ENCODE measurements around the gene MEOX1.
"Not testable (repeated sequence)": the region's sequence is repeated elsewhere in the genome, so short reads cannot be mapped to it uniquely, and the experiment has no call there.

MEOX1 gene

DNA sequence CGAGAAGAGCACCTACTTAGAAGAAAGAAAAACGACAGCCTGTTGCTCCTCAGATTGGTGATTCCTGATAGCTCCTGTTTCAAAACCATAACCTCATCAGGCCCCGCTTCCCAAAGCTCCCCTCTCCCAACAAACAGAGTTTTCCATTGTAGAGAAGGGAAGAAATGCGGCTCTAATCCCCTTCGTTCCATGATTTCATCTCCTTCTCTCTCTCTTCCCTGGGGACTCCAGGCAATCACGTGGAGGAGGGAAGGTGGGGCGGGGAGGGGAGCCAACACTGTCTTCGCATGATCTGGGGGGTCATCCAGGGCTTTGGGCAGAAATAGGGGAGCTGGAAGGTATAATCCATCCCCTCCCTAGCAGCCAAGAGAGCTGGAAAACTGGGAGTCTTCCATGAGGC is 43.4 kb downstream of the MEOX1 start:
- DNase-seq (ENCODE audit: low spot score), result no peak
- FAIRE-seq, result no peak

GRCh38 chr17:43616852-43617251 is 44.9 kb downstream of the MEOX1 start:
- FAIRE-seq, result no peak
- DNase-seq (ENCODE audit: low spot score), result no peak

- FAIRE-seq, result no peak
- no peak for DNase-seq (ENCODE audit: low spot score)
Measured at GRCh38 chr17:43616421-43616820, 45.3 kb downstream of the MEOX1 start.

DNA sequence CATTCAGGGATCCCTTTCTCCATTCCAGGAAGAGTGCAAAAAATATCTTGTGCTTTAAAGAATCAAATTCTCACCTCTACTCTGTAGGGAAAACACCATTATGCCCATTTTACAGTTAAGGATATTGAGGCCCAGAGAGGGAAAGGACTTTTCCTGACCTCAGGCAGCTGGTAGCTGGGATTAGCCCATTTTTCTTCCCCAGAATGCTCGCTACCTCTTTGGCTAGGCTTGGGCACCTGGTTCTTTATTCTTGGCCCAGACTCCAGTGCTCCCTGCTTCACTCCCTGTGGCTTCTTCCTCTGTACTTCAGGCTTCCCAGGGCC is 45.7 kb downstream of the MEOX1 start:
- no peak for FAIRE-seq
- no peak for DNase-seq (ENCODE audit: low spot score)

DNA sequence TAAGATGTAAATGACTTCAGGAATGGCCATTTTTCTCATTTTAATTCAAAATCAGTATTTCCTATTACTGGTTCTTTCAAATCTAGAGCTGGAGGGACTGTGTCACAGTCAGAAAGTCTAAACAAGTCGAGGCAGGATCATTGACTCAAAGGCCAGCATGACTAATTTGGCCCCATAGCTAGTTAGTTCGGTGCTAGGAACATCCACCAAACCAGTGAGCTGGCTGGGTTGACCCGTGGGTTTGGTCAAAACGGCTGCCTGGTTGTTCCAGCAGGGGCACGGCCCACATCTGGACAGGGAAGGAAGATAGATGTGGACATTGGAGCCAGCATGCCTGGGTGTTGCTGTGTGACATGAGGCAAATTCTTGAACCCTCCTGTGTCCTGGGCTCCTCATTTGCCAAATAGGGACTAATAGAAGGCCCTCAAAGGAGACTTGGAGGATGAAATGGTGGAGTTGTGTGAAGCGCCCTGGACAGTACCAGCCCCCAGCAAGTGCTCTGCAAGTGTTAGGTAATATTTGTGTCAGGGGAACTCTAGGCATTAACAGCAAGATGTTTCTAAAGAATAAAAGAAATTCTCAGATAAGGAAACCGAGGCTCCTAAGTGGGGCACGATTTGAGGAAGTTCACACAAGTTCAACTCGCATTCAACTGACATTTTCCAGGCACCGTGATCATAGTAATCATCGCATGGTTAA is 46.2 kb downstream of the MEOX1 start:
- FAIRE-seq, result no peak
- DNase-seq (ENCODE audit: low spot score), result no peak

GRCh38 chr17:43614561-43614960 is 47.2 kb downstream of the MEOX1 start:
- no peak for FAIRE-seq

DNA sequence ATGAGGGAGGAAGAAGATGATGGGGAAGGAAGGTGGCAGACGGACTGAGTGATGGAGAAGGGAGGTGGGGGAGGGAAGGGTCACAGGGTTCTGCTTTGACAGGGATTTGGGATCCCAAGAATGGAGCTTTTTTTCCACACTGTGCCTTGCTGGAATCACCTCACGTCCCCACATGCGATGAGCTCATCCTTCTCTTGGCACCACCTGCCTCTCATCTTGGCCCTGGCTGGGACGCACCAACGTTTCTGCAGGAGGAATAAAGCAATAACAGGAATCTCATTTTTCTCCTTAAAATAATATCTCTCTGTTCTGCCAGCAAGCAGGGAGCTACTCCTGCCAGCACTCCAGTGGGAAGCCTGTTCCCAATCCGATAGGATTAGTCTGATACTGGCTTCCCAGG is 47.8 kb downstream of the MEOX1 start:
- FAIRE-seq (no peak), DNase-seq (ENCODE audit: low spot score) (no peak)

More at GRCh38 chr17:43614561-43614960, 47.2 kb downstream of the MEOX1 start:
- no peak for DNase-seq (ENCODE audit: low spot score)

DNA sequence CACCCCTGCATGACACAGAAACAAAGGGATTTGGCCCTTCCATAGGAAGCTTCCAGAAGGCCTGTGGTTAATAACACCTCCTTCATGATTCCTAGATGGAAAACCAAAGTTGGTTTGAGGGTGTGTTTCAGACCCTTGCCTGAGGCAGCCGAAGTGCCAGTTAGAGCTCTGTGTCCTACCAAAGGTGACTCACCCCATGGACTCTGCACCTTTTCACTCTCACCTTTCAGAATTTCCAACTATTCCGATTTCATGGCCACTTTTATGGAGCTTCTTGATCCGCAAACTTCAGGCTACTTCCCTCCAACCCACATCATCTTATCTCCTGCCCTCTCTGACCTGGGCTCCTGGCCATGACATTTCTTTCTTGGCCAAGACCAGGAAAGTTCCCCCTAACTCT is 49.2 kb downstream of the MEOX1 start:
- DNase-seq (ENCODE audit: low spot score) (no peak), FAIRE-seq (no peak)

DNA sequence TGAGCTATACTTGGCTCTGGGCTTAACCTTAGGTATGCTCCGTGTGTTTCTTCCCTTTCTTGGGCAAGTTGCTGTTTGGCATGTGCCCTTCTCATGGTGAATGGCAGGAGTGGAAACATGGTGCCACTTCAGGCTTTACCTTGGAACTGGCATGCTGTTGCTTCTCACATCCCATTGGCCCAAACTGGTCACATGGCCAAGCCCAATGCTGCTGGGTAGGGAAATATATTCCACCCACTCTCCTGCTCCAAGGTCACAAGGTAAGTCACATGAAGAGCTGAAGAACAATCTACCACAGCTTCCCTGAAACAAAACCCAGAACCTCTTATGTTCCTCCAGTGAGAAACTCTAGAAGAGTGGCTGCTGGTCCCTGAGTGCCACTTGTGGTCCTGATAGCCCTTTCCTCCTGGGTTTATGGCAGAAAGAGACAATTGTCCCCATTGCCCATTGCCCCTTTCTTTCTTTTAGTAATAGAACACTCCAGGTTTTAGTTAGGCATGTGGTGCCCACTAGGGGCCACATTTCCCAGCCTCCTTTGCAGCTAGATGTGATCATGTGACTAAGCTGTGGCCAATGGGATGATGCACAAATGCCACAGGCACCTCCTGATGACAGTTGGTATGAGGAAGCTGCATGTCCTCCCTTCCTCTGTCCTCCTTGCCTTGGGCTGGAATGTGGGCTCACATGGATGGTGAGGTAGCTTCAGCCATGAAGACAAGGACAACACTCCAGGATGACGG is 50.3 kb downstream of the MEOX1 start:
- FAIRE-seq, result no peak
- DNase-seq (ENCODE audit: low spot score), result no peak

- DNase-seq (ENCODE audit: low spot score) (no peak), FAIRE-seq (no peak)
Measured at GRCh38 chr17:43609613-43610385, 51.9 kb downstream of the MEOX1 start.

- DNase-seq (ENCODE audit: low spot score) (peak; percentile 67), FAIRE-seq (no peak)
Measured at GRCh38 chr17:43608313-43608712, 53.4 kb downstream of the MEOX1 start.

DNA sequence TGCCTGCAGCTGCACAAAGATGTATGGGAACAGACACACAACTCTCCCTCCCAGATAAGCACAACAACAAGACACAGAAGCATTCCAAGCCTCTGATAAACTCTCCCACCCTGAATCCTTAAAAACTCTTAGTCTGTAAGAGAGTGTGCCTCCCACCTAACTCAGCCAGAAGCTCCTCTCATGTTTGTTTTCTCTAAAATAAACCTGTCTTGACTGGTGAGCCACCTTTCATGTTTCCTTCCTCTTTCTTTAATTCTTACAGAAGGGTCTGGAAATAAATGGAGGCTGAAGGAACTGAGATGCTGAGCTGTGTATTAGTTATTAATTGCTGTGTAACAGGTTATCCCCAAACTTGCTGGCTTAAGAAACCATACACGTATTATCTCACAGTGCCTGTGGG is 57.2 kb downstream of the MEOX1 start:
- no peak for DNase-seq (ENCODE audit: low spot score)

DNA sequence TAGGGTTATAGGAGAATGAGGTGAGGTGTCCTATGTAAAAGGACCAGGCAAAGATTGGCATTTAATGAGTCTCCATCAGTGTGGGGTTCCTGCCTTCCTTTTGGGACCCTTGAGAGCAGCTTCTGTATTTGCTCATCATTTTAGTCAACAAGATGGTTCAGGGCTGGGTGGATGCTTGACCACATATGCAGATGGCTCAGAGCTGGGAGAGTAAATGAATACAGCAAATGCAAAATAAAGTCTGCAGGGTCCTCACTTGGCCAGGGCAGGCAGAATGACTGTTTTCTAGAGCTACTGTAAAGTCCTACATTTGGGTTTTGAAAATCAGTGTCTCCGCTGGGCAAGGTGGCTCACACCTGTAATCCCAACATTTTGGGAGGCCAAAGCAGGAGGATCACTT is 58.4 kb downstream of the MEOX1 start:
- DNase-seq (ENCODE audit: low spot score), result no peak
- no peak for FAIRE-seq

More for the DNA sequence above, 57.2 kb downstream of the MEOX1 start:
- FAIRE-seq, result no peak

GRCh38 chr17:43602556-43602955 is 59.2 kb downstream of the MEOX1 start:
- not testable (repeated sequence) for DNase-seq (ENCODE audit: low spot score); FAIRE-seq

GRCh38 chr17:43601280-43602039 is 60.3 kb downstream of the MEOX1 start:
- DNase-seq (ENCODE audit: low spot score), result no peak
- no peak for FAIRE-seq

GRCh38 chr17:43599835-43600234 is 61.9 kb downstream of the MEOX1 start:
- FAIRE-seq (no peak), DNase-seq (ENCODE audit: low spot score) (peak; percentile 46)

DNA sequence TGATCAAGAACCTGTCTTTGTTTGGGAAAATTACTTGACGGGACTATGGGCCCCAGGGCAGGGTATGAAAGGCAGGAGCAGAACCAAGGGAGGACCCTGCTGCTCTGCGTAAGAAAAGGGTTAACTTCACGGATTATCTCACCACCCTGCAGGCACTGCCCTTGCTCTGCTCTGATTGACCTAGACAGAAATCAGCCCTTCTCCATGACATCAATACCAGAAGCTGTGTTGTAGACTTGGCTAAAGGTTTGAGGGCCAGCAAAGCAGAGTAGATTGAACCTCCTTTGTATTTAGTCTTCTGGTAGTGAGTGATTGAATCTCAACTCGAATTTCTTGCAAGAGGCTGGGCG is 62.7 kb downstream of the MEOX1 start:
- DNase-seq (ENCODE audit: low spot score), result no peak
- no peak for FAIRE-seq

- DNase-seq (ENCODE audit: low spot score), result no peak
- no peak for FAIRE-seq
Measured at GRCh38 chr17:43598357-43599045, 63.2 kb downstream of the MEOX1 start.

DNA sequence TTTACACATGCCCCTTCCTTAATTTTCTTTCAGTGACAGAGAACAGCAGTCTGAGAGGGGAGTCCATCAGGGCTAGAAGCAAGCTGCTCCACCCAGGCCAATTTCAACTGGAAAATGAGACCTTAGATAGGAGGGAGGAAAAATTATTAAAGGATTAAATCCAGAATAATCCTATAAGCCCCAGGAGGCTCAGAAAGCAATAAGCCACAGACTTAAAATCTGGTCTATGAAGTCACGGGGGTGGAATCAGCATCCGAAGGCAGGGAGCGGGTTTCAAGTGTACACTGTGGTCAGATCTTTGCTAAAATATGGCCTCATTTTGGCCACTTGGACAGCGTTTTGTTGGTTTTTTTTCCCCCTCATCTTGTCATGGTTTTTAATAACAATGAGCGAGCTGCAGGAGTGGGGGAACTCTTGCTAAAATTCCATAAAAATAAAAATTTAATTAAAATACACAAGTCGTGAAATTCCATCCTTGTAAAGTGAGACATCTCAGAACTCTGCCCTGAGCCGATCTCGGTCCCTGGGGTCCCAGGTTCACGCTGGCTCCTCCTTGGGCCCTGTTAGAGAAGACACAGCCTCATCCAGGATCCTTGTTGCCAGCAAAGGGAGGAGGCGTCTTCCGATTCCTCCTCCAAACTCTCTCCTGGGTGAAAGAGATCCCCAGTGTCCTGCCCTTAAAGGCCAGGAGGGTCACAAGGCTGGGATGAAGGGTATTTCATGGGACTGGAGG is 63.9 kb downstream of the MEOX1 start:
- FAIRE-seq (no peak), DNase-seq (ENCODE audit: low spot score) (no peak)

DNA sequence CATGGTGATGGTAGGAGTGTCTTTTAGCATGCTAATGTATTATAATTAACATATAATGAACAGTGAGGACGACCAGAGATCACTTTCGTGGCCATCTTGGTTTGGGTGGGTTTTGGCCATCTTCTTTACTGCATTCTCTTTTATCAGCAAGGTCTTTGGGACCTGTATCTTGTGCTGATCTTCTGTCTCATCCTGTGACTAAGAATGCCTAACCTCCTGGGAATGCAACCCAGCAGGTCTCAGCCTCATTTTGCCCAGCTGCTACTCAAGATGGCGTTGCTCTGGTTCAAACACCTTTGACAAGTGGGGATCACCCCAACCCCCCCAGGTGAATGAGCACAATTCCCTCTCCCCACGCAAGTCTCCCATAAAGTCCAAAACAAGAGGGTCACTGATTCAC is 66.3 kb downstream of the MEOX1 start:
- FAIRE-seq (no peak), DNase-seq (ENCODE audit: low spot score) (no peak)

Data from RCC 7860 (cell line).